ENCODE results near the gene MAP3K21.

DNA sequence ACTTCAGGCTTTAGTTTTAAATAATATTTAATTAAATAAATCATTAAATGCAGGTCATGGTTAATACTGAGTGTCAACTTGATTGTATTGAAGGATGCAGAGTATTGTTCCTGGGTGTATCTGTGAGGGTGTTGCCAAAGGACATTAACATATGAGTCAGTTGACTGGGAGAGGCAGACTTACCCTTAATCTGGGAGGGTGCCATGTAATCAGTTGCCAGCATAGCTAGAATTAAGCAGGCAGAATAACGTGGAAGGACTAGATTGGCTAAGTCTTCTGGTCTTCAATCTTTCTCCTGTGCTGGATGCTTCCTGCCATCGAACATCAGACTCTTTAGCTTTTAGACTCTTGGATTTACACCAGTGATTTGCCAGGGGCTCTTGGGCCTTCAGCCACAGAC is 85.3 kb downstream of the MAP3K21 start:
- TF ChIP-seq, protein P1, sequence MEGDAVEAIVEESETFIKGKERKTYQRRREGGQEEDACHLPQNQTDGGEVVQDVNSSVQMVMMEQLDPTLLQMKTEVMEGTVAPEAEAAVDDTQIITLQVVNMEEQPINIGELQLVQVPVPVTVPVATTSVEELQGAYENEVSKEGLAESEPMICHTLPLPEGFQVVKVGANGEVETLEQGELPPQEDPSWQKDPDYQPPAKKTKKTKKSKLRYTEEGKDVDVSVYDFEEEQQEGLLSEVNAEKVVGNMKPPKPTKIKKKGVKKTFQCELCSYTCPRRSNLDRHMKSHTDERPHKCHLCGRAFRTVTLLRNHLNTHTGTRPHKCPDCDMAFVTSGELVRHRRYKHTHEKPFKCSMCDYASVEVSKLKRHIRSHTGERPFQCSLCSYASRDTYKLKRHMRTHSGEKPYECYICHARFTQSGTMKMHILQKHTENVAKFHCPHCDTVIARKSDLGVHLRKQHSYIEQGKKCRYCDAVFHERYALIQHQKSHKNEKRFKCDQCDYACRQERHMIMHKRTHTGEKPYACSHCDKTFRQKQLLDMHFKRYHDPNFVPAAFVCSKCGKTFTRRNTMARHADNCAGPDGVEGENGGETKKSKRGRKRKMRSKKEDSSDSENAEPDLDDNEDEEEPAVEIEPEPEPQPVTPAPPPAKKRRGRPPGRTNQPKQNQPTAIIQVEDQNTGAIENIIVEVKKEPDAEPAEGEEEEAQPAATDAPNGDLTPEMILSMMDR (IDR thresholded peaks at IDR 0.05; ENCODE audit: low read length) = no peak
- no peak for TF ChIP-seq EZH2 (optimal IDR thresholded peaks at IDR 0.05; ENCODE audit: low read depth, low read length)
- TF ChIP-seq EZH2phosphoT487 (IDR thresholded peaks at IDR 0.05; ENCODE audit: low read length) = no peak
